COLO668 (cell line): ENCODE measurements around the gene GPAT3.
"Not testable (repeated sequence)": the region's sequence is repeated elsewhere in the genome, so short reads cannot be mapped to it uniquely, and the experiment has no call there.

ENCODE experiments used
- DNase-seq: peaks from one replicate; lab custom pipeline; 2025; ENCODE audit not compliant: unreplicated experiment; lab: John Stamatoyannopoulos, UW

The GPAT3 gene

DNA sequence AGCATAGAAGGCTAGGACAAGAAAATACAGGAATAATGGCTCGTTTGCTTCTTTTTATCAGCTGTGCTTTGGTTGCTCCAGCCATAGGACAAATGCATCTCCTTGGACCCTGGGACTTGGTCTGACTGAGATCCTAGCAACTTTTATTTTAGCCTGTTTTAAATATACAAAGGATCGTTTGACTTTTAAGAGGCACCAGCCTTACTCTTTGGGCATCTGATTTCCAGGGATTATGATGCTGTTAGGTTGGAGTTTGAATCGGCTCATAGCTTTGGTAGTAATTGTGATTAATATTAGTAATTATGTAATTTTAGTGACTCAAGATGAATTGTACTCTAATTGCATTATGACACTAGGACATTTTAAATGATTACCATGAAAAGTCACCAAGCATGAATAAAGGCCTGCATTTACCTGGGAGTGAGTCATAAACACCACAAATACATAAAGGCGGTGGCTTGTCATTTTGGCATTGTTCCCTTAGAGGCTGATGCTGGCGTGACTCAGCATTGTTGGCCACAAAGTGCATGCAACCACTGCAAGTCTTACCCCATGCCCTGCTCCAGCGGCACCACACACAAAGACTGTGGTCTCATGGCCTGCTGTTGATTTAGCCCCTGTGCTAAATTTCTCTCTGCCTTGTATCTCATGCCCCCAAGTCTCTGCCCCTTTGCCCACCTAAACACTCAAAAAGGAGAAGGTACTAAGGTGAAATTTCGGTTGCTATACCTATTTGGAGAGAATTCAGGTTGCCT lies 12.4 kb downstream of the GPAT3 start:
- peak; percentile 82 for DNase-seq

GRCh38 chr4:83552083-83552482 lies 16.2 kb downstream of the GPAT3 start:
- no peak for DNase-seq

GRCh38 chr4:83552924-83553323 lies 17.0 kb downstream of the GPAT3 start:
- DNase-seq, result no peak

GRCh38 chr4:83556006-83556707 lies 20.2 kb downstream of the GPAT3 start:
- no peak for DNase-seq

DNA sequence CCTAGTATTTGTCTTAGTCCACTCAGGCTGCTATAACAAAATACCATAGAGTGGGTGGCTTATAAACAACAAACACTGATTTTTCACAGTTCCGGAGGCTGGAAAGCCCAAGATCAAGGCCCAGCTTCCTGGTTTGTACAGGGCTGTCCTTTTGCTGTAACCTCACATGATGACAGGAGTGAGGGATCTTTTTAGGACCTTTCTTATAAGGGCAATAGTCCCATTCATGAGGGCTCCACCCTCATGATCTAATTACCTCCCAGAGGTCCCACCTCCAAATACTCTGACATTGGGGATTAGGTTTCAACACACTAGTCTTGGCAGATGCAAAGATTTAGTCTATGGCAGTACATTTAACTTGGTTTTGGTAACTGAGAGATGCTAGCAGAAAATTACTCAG lies 20.9 kb downstream of the GPAT3 start:
- DNase-seq, result no peak

- DNase-seq, result no peak
Measured at GRCh38 chr4:83558059-83558653, 22.2 kb downstream of the GPAT3 start.

DNA sequence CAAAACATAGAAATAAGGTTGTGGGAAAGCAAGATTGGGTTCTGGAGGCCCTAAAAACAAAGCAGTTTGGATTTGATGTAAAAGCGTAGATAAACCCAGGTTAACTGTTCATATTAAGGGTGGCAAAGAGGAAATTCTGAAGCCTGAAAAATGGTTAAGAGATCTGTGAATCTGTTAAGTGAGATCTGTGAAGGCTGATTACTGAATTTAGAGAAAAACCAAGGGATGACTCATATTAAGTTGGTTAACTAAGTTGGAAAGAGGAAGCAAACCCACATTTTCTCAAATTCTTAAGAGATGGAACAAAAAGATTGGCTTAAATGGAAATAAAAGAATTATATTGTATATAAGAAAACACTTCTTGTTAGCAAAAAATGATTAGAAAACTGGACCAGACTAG lies 22.8 kb downstream of the GPAT3 start:
- no peak for DNase-seq

DNA sequence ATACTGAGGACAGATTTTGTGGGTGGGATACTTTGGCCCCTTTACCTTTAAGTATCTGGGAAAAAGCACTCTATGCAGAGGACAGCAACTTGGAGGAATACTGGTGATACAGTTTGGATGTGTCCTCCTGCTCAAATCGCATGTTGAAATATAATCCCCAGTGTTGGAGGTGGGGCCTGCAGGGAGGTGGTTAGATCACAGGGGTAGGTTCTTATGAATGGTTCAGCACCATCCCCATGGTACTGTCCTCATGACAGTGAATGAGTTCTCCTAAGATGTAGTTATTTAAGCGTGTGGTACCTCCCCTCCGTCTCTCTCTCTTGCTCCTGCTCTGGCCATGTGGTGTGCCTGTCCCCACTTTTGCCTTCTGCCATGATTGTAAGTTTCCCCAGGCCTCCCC lies 24.6 kb downstream of the GPAT3 start:
- DNase-seq, result no peak

- DNase-seq, result no peak
Measured at GRCh38 chr4:83561381-83561780, 25.5 kb downstream of the GPAT3 start.

GRCh38 chr4:83563998-83564397 lies 28.1 kb downstream of the GPAT3 start:
- no peak for DNase-seq

GRCh38 chr4:83568062-83568461 lies 32.2 kb downstream of the GPAT3 start:
- no peak for DNase-seq

- no peak for DNase-seq
Measured at GRCh38 chr4:83569429-83569828, 33.5 kb downstream of the GPAT3 start.

DNA sequence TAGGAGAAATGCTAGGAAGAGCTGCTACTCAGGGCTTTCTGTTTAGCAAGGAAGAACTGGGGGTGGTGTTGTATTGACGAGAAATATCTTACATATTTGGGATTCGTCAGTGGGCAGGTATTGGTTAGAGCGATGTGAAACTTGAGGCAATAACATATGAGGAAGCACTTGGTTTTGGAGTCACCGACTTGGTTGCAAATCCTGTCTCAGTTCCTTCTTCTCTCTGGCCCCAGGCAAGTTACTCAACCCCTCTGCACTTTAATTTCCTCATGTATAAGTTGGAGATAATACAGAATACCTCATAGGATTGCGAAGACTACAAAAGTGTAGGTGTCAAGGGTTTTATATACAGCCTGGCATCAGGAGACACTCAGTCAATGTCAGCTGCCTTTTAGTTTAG lies 34.1 kb downstream of the GPAT3 start:
- DNase-seq, result no peak

DNA sequence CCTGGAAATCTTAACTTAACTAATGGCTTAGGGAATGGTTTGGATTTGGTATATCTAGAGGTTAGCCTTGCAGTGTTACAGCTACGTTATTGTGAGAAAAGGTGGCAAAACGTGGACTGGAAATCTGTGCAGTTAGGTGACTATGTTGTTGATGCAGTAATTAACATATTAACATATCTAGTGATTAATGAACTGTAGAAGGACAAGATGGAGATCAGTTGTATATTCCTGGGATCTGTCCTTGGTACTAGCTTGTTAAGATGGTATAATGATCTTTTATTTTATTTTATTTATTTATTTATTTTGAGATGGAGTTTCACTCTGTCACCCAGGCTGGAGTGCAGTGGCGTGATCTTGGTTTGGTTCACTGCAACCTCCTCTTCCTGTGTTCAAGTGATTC lies 36.9 kb downstream of the GPAT3 start:
- DNase-seq, result no peak

GRCh38 chr4:83574247-83574646 lies 38.3 kb downstream of the GPAT3 start:
- no peak for DNase-seq

GRCh38 chr4:83576237-83576636 lies 40.3 kb downstream of the GPAT3 start:
- DNase-seq, result not testable (repeated sequence)

DNA sequence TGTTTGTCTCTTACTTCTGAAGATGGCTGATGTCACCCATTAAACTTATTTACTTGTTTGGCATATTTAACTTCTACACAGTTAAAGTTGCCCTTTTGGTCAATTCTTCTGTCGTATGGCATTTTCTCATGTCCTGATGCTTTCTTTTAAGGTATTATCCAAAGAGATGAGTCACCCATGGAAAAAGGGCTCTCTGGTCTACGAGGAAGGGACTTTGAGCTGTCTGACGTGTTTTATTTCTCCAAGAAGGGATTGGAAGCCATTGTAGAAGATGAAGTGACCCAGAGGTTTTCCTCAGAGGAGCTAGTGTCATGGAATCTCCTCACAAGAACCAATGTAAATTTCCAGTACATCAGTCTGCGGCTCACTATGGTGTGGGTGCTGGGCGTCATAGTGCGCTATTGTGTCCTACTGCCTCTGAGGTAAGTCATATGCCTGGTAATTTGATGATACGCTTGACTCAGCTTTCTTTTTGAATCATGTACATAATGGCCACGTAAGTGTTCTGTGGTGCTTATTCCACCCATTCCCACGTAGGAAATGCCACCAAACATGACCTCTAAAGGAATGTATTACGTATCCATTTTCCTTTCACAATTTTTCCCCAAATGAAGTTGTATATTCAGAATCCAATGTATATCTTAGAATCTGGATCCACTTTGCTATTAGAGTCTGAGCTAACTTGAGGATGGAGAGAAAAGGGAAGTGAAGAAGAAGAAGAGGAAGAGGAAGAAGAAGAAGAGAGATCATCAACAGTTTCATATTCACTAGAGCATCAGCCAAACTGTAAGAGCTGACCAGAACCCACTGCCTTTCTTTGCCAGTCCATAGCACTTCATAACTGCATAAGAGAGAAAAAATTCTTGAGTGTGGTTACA lies 45.7 kb downstream of the GPAT3 start:
- DNase-seq, result no peak

DNA sequence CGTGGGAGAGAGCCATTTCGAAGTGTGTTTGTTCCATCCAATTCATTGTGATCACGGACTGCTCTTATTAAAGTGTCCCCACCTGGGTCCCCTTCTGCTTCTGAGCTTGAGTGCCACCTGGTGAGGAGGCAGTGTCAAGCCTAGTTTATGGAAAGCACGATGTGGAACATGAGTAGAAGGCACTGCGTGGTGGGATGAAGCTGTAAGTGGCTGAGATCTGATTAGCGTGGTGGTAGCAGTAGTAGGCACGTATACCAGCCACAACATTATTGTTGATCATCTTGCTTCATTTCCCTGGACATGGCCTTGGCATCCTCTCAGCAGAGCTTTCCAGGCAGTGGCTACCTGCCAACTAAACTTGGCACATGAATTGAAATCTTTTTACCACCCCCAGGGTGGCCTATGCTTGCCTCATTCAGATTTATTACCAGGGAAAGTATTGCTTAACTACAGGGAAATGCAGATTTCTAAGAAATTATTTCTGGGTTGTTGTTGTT lies 46.4 kb downstream of the GPAT3 start:
- no peak for DNase-seq

DNA sequence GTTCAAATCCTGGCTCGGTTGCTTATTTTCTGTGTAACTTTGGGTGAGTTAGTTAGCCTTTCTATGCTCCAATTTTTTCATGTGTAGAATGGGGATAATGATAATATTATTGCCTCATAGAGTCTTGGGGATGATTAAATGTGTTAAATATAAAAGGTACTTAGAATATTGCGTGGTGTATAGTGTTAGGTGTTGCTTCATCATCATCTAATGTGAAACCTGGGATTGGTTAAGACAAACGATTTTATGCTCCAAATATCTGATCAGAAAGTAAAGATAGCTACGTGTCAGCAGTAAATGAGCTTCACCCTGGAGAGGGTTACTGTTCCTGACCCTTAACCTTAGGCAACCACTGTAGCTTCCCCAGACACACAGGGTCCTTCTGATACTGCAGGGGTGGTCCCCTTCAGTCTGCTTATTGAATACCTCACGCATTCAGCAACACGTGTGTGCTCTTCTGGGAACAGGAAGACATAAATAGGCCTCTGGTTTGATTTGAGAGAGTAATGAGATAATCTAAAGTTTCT lies 50.1 kb downstream of the GPAT3 start:
- DNase-seq, result no peak

DNA sequence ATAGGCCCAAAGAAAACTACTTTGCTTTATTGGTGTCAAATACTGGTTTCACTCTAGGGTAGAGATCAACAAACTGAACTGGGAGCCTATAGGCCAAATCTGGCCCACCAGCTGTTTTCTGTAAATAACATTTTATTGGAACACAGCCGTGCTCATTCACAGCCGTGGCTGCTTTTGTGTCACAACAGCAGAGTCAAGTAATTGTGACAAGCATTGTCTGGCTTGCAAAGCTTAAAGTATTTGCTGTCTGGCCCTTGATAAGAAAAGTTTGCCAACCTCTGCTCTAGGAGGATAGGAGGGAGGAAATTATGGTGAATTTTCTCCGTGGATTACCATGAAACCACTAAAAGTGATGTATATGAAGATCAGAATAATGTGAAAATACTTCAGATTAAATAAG lies 53.4 kb downstream of the GPAT3 start:
- DNase-seq, result no peak

- no peak for DNase-seq
Measured at GRCh38 chr4:83591056-83591455, 55.1 kb downstream of the GPAT3 start.
